GM03348 (cell line): ENCODE measurements around the gene HTR3D.
"Not testable (repeated sequence)": the region's sequence is repeated elsewhere in the genome, so short reads cannot be mapped to it uniquely, and the experiment has no call there.

Source experiments
- DNase-seq: peaks from one replicate; pipeline ENCODE4 v3.0.0; 2012; ENCODE audit warnings: low spot score

HTR3D gene, protein sequence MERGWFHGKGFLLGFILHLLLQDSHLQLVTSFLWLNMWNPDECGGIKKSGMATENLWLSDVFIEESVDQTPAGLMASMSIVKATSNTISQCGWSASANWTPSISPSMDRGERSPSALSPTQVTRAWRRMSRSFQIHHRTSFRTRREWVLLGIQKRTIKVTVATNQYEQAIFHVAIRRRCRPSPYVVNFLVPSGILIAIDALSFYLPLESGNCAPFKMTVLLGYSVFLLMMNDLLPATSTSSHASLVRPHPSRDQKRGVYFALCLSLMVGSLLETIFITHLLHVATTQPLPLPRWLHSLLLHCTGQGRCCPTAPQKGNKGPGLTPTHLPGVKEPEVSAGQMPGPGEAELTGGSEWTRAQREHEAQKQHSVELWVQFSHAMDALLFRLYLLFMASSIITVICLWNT

DNA sequence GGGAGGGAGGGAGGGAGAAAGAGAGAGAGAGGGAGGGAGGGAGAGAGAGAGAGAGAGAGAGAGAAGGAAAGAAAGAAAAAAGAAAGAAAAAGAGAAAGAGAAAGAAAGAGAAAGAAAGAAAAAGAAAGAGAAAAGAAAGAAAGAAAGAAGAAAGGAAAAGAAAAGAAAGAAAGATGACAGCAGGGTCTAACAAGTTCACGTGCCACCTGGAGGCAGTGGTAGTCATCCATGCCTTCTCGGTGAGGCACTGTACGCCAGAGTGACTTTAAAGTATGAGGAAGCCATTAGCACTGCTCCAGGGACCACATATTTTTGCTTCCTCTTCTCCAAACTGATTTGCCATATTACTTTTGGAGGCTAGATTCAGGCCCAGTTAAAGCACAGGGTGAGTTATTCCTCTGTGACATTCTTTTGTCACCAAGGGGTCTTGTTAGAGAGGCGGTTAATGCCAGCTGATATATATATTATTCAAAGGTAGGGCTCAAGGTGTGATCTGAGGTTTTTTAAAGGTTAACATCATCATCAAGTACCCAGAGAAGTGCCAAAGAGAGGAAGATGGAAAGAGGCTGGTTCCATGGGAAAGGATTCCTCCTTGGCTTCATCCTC lies at the start of gene HTR3D:
Gene HTR3D (plus strand): TSS at position 556 of the 606 bp plus-strand sequence. CDS start 0 bp downstream, at position 556.
- DNase-seq: no peak

DNA sequence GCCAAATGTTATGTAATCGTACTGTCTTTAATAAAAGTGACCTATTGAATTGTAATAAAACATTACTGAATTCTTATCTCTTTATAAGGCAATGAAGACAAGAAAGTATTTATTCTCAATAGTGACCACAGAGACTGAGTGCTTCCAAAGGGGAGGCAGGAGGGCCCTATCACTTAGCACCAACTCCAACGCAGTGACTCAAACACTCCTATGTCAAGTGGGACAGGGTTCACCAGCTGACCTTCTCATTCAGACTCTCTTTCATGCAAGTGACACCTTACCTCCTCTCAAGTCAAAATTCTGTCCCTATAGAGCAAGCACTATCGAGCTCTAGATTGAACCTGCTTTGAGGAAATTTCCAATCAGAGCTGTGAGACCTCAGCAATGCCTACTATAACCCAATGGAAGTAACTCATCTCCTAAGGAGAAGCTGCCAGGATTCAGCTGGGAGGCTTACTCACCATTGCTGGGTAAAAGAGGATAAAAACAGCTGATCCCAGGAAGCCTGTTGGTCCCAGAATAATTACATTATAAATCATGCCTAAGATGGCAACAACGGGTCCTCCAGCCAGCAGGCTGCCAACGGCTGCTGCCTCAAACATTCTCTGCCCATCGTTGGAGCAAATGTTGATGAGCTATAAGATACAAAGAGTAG lies 49.4 kb upstream of the HTR3D start:
- no peak for DNase-seq

DNA sequence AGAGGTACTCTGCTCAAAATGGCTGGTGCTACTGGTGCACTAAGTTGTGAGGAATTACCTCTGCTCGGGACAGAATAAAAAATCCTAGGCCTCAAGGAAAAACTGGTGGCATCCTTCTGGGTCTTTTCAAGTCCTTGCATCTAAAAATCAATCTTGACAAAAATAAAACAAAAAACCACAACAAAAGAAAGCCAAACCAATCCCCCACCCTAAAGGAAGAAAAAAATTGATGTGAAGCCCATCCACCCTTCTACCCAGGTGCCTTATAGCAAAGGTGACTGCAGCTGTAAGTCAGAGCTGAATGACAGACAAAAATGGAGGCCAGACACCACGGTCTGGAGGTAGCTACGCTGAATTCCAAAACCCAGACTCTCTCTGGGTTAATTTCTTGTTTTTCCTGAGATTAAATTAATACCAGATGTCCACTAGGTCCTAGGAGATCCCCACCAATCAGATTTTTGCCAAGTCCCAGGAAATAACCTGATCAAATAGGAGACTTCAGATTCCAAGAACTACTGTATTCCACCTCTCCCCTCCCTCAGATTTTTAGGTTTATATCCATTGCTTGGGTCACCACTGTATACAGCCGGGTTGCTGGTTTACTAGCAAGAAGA lies 47.3 kb upstream of the HTR3D start:
- DNase-seq: peak; percentile 64

DNA sequence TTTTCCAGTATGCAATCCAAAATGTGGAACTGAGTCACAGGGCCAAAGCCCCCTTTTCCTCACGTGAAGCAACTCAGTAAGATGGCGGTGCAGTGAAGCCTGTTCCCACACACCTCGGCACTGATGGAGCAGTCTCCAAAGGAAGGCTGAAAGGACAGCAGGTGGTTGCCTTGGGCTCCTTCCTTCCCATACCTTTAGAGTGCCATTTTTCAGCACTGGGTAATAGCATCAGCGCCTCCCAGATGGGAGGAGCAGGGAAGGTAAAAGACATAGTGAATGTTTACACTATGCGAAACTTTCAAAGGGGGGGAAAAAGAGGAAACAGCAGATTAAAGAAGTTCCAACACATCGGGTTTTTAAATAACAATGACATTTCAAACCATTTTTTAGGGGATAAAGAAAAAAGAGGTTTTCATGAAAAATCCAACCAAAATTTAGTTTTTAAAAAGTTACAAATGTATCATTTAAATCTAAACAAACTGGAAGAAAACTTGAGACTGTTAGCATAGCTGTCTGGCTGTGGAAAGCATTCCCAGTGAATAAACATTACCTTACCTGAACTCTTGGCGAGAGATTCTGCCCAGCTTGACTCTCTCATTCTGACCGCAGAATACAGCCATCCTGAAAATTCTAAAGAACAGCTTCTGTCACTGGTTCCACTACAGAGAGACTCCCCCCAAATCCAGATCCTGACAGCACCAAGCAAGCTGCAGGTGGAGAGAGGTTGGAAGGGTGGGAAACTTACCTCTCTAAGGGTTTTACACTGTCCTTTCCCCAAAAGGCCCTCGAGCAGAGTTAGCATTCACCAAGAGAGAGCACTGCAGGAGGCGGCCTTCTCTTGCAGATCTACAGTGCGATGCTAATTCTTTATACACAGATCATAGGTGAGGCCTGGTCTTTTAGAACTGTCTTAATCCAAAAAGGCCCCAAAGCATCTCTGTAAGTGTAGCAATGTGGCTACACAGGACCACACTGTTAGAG lies 46.5 kb upstream of the HTR3D start:
- DNase-seq: no peak

DNA sequence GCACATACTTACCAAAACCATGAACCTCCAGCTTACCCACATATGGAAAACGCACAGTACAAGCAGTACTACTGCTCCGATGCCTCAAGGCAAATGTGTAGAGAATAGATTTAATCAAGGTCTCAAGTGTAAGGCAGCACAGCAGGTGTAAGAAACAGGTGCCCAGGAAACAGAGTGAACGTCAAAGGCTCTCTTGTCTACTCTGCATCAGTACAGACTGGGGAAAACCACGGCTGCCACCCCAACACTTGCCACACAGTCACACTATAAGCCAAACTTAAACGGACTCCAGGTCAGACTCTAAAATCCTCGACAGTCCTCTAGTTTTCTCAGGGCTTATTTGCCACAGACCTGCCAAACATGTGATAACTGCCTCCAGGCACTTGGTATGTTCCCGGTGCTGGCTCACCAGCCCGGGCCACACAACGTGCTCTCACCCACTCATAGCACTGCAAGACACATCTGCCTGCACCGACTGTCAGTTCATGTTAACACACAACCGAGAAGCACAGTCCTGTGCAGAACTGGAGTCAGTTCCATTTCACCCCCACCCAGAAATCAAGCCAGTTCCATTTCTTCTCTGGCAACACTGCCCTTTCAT lies 44.4 kb upstream of the HTR3D start:
- no peak for DNase-seq

DNA sequence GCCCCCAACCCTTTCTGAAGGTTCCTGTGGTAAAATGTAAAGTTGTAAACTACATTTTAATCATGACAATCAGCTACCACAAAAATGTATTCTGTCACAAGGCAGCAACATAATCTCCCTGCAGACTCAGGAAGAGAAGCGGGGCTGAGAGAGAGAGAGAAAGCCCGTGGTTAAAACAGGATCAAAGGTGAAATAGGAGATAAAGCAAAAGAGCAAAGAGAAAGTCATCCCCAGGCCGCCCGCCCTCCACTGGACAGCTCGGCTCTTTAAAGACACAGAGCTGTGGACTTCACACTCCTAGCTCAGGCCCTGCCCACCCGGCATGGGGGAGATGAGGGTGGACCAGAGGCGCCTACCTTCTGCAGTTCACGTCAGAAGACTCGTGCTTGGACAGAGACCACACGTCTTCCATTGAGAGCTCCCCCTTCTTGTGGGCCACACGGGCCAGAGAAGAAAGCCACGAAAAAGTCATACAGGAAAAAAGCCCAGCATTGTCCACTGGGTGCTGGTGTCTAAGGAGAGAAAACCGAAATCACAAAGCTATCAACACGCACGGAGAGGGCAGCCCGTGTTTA lies 43.2 kb upstream of the HTR3D start:
- peak; percentile 22 for DNase-seq

DNA sequence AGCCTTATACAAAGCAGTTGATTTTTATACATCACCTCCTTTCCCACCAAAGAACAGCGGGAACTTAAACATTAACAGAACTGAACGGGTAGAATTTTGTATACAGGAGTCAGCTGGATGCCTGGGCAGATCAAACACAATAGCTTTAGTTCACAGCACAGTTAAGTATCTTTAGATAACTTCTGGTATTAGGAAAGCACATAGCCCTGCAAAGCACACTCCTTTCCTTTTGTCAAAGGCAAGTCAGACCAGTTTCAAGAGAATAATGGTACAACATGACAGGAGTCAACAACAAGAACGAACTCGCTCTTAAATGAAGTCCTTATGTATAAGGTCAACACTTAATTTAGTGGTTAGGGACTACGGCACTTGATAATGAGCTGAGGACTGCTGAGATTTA lies 40.1 kb upstream of the HTR3D start:
- no peak for DNase-seq

DNA sequence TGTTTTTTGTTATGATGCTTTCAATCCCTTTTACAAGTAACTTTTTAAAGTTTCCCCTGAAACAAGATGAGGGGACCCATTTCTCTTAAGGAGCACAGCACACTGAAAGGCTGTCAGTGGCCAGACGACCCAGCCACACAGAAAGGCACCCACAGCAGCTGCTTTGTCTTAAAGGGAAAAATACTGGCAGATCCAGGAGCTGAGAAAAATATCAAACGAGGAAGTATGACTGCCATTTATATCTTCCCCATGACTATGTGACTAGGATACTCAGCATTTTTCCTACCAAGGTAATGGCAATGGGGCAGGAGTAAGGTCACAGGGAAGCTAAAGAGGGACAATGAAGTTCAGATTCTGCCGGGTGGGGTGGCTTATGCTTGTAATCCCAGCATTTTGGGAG lies 29.8 kb upstream of the HTR3D start:
- DNase-seq: no peak

DNA sequence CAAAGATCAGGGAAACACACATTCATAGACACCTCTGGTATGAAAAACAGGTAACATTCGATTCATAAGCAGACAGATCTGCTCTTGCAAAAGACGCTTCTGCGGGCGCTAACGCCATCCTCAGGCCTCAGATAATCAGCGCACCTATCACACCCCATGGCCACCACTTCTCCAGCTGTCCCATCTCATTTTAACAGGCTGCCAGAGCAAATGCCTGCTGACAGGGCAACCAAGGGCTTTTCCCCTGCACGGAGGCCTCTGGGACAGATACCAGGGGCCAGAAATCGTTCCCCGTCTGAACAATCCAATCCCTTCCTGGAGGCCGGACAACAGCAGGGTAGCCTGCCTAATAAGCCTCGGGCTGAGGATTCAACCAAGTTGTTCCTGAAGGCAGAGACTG lies 29.1 kb upstream of the HTR3D start:
- no peak for DNase-seq

DNA sequence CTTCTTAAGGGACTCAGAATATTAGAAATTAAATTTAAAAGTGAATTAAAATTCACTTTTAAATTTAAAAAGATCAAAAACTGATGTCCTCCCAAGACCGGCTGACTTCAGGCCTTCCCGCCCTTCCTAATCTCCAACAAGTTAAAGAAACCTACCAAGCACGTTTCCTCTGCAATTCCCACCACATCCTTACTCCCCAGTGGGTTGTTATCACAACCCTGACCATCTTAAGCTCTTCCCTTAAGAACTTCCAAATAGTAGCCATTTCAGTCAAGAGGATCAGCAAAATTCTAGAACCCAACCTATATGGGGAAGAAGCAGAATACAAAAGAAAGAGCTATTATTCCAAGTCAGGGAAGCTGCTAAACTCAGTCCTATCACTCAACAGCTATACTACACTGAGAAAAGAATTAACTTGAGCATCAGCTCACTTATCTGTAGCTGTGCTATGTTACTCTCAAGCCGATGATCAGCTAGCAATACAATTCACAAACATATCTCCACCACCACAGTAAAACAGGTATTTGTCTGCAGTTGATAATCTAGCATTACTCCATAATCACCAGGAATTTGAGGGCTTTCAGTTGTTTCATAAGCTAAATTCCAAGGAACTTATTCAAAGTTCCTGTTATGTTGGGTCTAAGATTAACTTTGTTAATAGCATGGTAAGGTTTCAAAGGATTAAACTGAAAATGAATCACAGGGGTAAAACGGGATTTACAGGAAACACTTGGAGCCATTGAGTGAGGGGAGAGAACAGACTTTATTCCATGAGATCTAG lies 28.2 kb upstream of the HTR3D start:
- peak; percentile 70 for DNase-seq

DNA sequence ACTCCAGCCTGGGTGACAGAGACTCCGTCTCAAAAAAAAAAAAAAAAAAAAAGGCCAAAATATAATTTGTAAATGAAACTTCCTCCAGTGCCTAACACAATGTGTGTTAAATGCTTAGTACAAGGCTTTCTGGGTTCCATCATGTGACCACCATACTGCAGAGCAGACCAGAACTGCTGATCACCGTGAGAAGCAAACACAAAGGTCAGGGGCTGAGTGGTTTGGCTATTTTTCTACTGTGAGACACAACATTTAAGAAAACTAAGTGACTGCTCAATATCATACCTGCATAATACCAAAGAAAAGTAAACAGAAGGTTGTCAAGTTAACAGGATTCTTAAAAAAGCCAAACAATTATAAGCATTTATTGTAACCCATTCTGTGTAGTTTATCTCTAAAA lies 27.1 kb upstream of the HTR3D start:
- DNase-seq: no peak

DNA sequence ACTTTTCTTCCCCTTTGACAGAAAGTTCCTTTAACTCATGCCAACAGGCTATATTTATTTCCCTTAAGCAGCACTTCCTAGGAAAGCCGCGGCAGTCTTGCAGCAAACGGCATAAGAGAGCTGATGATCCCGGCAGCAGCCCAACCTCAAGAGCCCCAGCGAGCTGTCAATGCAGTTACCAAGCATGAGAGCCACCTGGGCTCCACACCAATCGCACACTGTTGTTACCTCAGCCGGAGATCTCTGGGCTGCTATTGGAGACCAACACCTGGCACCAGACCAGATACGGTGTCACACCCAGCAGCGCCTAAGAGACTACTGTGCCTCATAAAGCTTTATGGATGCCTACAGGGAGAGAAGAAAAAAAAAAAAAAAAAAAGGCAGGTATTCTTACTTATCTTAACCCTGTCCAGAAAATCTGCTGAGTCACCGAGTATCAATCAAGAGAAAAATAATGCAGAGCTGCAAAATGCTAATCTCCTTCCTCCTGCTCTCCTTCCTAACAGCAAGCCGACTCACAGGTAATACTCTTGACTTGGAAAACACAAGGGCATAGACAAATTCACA lies 25.5 kb upstream of the HTR3D start:
- no peak for DNase-seq

DNA sequence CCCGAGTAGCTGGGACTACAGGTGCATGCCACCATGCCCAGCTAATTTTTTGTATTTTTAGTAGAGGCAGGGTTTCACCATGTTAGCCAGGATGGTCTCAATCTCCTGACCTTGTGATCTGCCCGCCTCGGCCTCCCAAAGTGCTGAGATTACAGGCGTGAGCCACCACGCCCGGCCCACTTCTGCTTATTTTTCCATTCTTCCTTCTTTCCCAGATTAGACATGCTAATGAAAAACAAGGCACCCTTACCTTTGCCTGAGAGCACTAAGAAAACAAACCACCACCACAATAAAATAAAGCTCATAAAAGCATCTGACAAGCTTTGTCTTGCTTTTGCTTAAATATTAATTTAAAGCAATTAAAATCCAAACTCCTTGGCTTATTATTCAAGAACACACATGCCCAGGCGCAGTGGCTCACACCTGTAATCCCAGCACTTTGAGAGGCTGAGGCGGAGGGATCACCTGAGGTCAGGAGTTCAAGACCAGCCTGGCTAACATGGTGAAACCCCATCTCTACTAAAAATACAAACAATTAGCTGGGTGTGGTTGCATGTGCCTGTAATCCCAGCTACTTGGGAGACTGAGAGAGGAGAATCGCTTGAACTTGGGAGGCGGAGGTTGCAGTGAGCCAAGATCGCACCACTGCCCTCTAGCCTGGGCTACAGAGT lies 24.3 kb upstream of the HTR3D start:
- DNase-seq: not testable (repeated sequence)

DNA sequence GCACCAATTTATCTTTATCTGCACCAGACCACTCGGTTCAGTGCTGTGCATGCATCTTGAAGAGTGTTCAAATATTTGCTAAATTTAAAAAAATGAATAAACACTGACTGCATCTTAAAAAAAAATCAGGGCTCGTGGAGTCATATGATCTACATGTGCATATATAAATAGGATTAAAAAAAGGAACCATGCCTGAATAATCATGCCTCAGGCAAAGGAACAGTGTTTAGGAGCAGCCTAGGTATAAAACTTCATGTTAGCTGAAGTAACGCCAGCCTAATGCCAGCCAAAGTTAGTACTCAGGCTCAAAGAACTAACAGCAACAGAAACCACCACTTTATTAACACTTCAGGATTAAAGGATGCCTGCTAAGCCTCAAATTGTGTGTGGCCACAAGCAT lies 23.4 kb upstream of the HTR3D start:
- DNase-seq: no peak

DNA sequence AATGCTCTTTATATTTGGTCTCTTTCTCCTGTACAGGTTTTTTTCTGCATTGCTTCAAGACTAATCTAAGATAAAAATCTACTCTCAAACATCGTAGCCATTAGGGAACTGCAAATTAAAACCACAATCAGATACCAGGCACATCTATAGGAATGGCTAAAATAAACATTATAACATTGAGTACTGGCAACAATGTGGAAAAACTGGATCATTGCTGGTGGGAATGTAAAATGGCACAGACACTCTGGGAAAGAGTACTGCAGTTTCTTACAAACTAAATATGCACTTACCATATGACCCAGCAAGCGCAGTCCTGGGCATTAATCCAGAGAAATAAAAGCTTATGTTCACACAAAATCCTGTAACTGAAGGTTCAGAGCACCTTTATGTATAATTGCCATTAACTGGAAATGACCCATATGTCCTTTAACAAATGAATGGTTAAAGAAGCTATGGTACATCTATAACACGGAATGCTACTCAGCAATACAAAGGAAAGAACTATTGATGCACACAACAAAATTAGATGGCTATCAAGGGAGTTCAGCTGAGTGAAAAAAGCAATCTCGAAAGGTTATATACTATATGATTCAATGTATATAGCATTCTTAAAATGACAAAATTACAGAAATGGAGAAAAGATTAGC lies 20.2 kb upstream of the HTR3D start:
- no peak for DNase-seq

DNA sequence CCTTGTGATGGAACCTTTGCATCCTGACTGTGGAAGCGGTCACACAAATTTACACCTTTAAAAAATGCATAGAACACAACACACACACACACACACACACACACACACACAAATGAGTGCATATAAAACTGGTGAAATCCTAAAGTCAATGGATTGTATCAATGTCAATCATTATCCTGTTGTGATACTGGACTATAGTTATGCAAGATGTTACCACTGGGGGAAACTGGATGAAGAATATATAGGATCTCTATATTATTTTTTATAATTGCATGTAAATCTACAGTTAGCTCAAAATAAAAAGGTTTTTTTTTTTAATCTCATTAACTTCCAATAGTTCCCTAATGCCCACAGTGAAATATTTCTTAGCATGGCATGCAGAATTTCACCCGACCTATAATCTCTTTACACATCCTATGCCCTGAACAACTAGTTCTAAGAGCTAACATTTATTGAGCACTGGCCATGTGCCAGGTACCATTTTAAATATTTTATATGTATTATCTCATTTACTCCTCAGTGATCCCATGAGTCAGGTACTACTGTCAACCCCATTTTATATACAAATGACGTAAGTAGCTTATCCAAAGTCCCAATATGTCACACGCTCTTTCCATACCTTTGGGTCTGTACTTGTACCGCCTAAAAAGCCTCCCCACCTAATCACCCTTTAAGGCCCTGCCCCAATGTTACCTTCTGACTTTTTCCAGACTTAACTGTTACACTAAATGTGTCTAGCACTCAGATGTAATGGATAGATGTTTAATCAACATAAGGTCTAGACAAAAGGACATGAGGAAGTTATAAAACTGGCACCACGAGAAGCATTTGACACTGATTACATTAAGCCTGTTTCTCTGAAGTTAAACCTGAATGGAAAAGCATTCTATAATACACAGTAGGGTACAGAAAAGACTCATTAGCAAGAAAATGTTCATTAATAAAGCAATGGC lies 19.3 kb upstream of the HTR3D start:
- no peak for DNase-seq

DNA sequence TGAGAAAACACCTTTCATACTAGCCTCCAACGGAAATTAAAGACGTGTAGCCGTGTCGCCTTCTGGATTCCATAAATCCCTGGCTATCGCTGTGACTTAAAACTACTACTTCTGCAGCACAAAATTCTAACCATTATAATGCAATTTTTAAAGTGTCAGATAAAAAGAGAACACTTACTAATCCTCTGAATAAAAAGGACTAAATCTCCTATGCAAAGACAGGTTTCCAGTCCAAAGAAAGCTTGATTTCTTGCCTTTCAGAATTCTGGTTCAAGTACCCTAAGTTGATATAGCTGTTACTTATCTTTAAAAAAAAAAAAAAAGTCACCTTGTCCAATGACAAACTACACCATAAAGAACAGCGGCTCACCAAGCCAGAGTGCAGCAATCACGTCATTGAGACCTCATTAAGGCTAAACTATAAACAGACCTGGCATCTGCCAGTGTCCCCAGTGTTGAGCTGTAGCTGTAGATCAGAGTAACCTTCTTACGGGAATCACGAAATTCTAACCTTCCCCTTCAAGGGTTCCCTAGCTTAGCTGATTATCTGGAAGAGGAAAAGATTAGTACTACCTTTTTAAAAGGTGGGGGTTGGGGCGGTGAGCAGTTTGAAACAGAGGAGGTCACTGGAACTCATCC lies 16.0 kb upstream of the HTR3D start:
- no peak for DNase-seq
